Esophagus muscularis mucosa (tissue), 3 donors: Measurements from ENCODE around the gene MIPOL1.

Experiments used
- POLR2A ChIP-seq: fragments of 450-650 bp; IDR thresholded peaks from one replicate; pipeline ENCODE4 v1.6.1; 2017; ENCODE audit warnings: antibody characterized with exemption, moderate library complexity, mild to moderate bottlenecking, low read depth
- TF ChIP-seq, protein P1 (sequence below), 3 experiments: fragments of 200-600 bp in 2 of 3; fragments of 450-650 bp in 1 of 3; sonication (generic) in 2 of 3; IDR thresholded peaks; one replicate each; pipeline ENCODE4 v1.5.1; 2017 to 2019; ENCODE audit warnings: antibody characterized with exemption in 3 of 3, mild to moderate bottlenecking in 2 of 3, moderate library complexity in 1 of 3

- TF ChIP-seq, protein P1, sequence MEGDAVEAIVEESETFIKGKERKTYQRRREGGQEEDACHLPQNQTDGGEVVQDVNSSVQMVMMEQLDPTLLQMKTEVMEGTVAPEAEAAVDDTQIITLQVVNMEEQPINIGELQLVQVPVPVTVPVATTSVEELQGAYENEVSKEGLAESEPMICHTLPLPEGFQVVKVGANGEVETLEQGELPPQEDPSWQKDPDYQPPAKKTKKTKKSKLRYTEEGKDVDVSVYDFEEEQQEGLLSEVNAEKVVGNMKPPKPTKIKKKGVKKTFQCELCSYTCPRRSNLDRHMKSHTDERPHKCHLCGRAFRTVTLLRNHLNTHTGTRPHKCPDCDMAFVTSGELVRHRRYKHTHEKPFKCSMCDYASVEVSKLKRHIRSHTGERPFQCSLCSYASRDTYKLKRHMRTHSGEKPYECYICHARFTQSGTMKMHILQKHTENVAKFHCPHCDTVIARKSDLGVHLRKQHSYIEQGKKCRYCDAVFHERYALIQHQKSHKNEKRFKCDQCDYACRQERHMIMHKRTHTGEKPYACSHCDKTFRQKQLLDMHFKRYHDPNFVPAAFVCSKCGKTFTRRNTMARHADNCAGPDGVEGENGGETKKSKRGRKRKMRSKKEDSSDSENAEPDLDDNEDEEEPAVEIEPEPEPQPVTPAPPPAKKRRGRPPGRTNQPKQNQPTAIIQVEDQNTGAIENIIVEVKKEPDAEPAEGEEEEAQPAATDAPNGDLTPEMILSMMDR (IDR thresholded peaks at IDR 0.05), result no peak
- TF ChIP-seq POLR2A, result no peak
Measured at GRCh38 chr14:37597538-37597913, 399.8 kb downstream of the MIPOL1 start.
